GM18505 (cell line): ENCODE data around the gene IRF2BPL.

Experiments used
- ATAC-seq: cut with Tn5 transposase; IDR thresholded peaks from one replicate; pipeline ENCODE4 v1.9.1; 2021; ENCODE audit not compliant: unreplicated experiment
- POLR2A ChIP-seq: IDR thresholded peaks from 4 replicates; pipeline ENCODE4 v1.6.1; 2011; ENCODE audit warnings: borderline replicate concordance; ENCODE audit not compliant: insufficient read depth, insufficient read length; ENCODE audit errors: extremely low read depth

IRF2BPL gene

GRCh38 chr14:77006132-77006531 lies 22.4 kb downstream of the IRF2BPL start:
- no peak for TF ChIP-seq POLR2A
- no peak for ATAC-seq

- ATAC-seq = no peak
- no peak for TF ChIP-seq POLR2A
These were observed 22.9 kb downstream of the IRF2BPL start for GRCh38 chr14:77005559-77005958.

GRCh38 chr14:77004711-77005460 lies 23.6 kb downstream of the IRF2BPL start:
- TF ChIP-seq POLR2A = no peak
- ATAC-seq = no peak

- no peak for ATAC-seq
- TF ChIP-seq POLR2A = no peak
These were observed 24.4 kb downstream of the IRF2BPL start for GRCh38 chr14:77003960-77004710.

- no peak for TF ChIP-seq POLR2A
These were observed 25.6 kb downstream of the IRF2BPL start for GRCh38 chr14:77002889-77003288.

GRCh38 chr14:77002335-77002734 lies 26.2 kb downstream of the IRF2BPL start:
- no peak for ATAC-seq
- TF ChIP-seq POLR2A = no peak

More at GRCh38 chr14:77002889-77003288, 25.6 kb downstream of the IRF2BPL start:
- ATAC-seq = no peak

- no peak for TF ChIP-seq POLR2A
- no peak for ATAC-seq
These were observed 27.9 kb downstream of the IRF2BPL start for GRCh38 chr14:77000340-77001270.

GRCh38 chr14:76998910-76999309 lies 29.6 kb downstream of the IRF2BPL start:
- no peak for TF ChIP-seq POLR2A
- ATAC-seq = no peak

- no peak for ATAC-seq
- TF ChIP-seq POLR2A = no peak
These were observed 31.1 kb downstream of the IRF2BPL start for GRCh38 chr14:76997257-76997970.

- ATAC-seq = no peak
- TF ChIP-seq POLR2A = no peak
These were observed 31.9 kb downstream of the IRF2BPL start for GRCh38 chr14:76996563-76997146.

- no peak for ATAC-seq
- TF ChIP-seq POLR2A = no peak
These were observed 33.1 kb downstream of the IRF2BPL start for GRCh38 chr14:76995279-76996035.
